ENCODE data around the gene RIN3.

RIN3 gene, protein sequence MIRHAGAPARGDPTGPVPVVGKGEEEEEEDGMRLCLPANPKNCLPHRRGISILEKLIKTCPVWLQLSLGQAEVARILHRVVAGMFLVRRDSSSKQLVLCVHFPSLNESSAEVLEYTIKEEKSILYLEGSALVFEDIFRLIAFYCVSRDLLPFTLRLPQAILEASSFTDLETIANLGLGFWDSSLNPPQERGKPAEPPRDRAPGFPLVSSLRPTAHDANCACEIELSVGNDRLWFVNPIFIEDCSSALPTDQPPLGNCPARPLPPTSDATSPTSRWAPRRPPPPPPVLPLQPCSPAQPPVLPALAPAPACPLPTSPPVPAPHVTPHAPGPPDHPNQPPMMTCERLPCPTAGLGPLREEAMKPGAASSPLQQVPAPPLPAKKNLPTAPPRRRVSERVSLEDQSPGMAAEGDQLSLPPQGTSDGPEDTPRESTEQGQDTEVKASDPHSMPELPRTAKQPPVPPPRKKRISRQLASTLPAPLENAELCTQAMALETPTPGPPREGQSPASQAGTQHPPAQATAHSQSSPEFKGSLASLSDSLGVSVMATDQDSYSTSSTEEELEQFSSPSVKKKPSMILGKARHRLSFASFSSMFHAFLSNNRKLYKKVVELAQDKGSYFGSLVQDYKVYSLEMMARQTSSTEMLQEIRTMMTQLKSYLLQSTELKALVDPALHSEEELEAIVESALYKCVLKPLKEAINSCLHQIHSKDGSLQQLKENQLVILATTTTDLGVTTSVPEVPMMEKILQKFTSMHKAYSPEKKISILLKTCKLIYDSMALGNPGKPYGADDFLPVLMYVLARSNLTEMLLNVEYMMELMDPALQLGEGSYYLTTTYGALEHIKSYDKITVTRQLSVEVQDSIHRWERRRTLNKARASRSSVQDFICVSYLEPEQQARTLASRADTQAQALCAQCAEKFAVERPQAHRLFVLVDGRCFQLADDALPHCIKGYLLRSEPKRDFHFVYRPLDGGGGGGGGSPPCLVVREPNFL

DNA sequence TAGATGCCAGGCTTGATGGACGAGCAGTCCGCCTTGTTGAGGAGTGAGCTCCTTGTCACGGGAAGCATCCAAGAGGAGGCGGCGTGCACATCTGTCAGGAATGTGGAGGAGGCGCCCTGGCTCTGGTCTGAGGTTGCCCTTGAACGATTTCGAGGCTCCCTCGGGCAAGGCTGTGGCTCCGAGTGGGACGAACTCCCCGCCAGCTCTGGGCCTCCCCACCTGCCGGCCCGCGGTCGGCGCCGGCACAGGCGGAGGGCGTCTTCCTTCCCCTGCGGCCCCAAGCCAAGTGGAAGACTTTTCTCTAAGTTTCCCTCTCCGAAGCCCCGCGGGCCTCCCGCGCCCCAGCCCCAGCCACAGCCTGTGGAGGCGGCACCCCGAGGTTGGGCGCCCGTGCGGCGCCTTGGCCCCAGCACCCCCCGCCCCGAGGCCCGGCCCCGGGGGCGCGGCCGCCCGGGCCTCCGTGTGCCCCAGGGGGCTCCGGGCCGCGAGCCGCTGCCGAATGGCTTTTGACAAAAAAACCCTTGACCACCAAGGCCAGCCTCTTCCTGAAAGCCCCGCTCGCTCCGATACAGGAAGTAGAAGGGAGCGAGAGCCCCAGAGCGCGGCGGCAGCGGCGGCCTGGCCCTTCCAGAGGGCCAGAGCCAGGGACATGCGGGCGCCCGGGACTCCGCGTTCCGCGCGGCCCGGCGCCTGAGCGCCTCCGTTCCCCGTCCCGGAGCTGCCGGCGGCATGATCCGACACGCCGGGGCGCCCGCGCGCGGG is at the start of gene RIN3:
TSS of gene RIN3 (plus strand) at position 578 of the 762 bp plus-strand sequence. CDS start at position 730, 152 bp downstream.
- peak; percentile 84 for DNase-seq (ENCODE audit: low spot score)
- TF ChIP-seq, protein P1, sequence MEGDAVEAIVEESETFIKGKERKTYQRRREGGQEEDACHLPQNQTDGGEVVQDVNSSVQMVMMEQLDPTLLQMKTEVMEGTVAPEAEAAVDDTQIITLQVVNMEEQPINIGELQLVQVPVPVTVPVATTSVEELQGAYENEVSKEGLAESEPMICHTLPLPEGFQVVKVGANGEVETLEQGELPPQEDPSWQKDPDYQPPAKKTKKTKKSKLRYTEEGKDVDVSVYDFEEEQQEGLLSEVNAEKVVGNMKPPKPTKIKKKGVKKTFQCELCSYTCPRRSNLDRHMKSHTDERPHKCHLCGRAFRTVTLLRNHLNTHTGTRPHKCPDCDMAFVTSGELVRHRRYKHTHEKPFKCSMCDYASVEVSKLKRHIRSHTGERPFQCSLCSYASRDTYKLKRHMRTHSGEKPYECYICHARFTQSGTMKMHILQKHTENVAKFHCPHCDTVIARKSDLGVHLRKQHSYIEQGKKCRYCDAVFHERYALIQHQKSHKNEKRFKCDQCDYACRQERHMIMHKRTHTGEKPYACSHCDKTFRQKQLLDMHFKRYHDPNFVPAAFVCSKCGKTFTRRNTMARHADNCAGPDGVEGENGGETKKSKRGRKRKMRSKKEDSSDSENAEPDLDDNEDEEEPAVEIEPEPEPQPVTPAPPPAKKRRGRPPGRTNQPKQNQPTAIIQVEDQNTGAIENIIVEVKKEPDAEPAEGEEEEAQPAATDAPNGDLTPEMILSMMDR (IDR thresholded peaks at IDR 0.05; ENCODE audit: extremely low read depth, missing control alignments) = no peak

DNA sequence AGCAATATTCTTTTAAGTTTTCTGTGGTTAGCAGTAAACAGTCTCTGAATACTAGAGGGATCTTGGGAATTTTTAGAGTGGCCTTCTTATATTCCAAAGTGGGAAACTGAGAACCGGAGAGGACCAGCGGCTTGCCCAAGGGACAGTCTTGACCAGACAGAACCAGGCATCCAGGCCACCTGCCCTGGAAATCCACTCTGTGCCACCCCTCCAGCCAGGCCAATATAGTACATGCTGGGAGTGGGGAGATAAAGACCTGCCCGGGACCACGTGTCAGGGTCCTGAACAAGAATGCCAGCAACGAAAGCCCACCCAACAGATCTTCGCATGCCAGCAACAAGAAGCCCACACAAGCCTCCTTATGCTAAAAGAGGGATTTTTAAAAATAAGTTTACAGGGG is 49.4 kb upstream of the RIN3 start:
- DNase-seq (ENCODE audit: low spot score) = no peak

DNA sequence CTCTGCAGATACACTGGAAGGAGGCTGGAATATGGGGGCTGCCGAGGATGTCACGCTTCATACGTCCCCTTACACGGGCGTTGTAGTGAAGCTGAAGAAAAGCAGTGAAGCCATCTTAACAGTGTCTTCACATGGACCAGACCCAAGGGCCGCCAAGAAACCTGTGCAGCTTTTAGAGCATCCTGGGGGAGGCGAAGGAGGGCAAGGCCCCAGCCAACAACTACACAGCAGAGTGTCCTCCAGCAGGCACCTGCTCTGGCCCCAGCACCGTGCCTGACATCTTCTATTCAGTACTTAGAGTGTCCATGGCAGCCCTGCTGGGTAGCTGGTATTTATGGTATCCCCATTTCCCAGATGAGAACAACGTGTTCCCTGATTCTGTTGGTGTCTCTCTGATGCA is 48.9 kb upstream of the RIN3 start:
- TF ChIP-seq, protein P1 (IDR thresholded peaks at IDR 0.05; ENCODE audit: extremely low read depth, missing control alignments) = no peak
- no peak for DNase-seq (ENCODE audit: low spot score)

More for the DNA sequence above, 49.4 kb upstream of the RIN3 start:
- TF ChIP-seq, protein P1 (IDR thresholded peaks at IDR 0.05; ENCODE audit: extremely low read depth, missing control alignments) = no peak

DNA sequence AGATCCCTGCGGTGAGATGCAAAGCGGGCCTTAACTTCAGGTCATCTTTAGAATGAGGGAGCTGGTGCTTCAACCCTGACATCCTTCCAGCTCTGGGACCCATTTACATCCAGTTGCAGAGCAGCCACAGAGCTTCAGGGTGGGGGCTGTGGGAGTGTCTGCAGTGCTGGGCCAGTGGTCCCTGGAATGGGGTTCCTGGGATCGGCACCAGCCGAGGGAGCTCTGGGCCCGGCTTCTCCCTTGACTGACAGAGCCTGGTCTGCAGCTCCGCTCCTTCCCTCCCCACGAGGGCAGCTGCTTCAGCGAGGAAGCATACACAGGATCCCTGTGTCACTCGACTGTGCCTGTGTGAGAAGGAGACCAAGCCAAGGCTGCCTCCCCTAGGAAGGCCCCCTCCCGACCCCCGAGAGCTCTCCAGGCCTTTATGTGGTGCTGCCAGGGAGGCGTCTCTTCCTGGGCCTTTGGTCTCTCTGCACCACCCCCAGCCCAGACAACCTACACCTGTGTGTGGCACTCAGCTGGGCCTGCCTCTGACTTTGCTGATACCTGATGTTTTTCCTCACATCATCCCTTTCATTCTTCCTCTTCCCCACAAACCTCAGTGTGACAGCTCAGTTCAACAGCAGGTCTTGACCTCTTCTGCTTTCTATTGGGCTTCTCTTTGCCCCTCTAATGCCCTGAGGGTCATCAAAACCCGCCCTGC is 48.1 kb upstream of the RIN3 start:
- TF ChIP-seq, protein P1 (IDR thresholded peaks at IDR 0.05; ENCODE audit: extremely low read depth, missing control alignments) = no peak

DNA sequence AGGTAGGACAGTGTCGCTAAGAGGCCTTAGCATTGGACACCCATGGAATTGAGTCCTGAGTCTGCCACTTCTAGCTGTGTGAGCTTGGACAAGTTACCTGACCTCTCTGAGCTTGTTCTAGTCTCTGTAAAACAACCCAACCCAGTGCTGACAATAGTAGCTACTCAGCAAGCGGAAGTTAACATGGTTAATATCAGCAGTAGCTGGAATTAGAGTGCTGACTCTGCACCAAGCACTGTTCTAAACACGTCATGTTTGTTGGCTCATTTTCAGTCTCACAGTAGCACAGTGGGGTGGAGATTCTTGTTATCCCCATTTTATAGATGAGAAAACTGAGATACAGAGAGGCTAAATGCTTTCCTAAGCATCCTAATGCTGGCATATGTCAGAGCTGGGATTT is 47.5 kb upstream of the RIN3 start:
- DNase-seq (ENCODE audit: low spot score) = no peak
- TF ChIP-seq, protein P1 (IDR thresholded peaks at IDR 0.05; ENCODE audit: extremely low read depth, missing control alignments) = no peak

More for the DNA sequence above, 48.1 kb upstream of the RIN3 start:
- no peak for DNase-seq (ENCODE audit: low spot score)

DNA sequence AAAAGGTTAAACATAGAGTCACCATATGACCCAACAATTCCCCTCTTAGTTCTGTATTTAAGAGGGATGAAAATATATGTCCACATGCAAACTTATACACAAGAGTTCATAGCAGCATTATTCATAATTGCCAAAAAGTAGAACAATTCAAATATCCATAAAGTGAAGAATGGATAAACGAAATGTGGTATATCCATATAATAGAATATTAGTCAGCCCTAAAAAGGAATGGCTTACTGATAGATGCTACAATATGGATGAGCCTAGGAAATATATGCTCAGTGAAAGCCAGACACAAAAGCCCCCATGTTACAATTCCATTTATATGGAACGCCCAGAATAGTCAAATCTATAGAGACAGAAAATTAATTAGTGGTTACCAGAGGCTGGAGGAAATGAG is 44.1 kb upstream of the RIN3 start:
- TF ChIP-seq, protein P1 (IDR thresholded peaks at IDR 0.05; ENCODE audit: extremely low read depth, missing control alignments) = no peak

More for the DNA sequence above, 44.1 kb upstream of the RIN3 start:
- no peak for DNase-seq (ENCODE audit: low spot score)
